HCT116 (cell line): Measurements from ENCODE around the gene USH1C.

Experiments
- CBX3 ChIP-seq: IDR thresholded peaks from 2 replicates; pipeline ENCODE4 v1.6.1; 2012; ENCODE audit warnings: low read depth
- EZH2phosphoT487 ChIP-seq: fragments of 200-600 bp; IDR thresholded peaks from 2 replicates; pipeline ENCODE4 v1.6.1; 2018; ENCODE audit warnings: antibody characterized with exemption, borderline replicate concordance
- POLR2A ChIP-seq: IDR thresholded peaks from 2 replicates; pipeline ENCODE4 v1.7.0; 2011; ENCODE audit warnings: borderline replicate concordance; ENCODE audit not compliant: insufficient read depth, insufficient read length; ENCODE audit errors: extremely low read depth
- RAD21 ChIP-seq: IDR thresholded peaks from 2 replicates; pipeline ENCODE4 v1.6.1; 2012; ENCODE audit warnings: low read depth, mild to moderate bottlenecking
- SP1 ChIP-seq: IDR thresholded peaks from 2 replicates; pipeline ENCODE4 v1.6.1; 2012; ENCODE audit warnings: low read depth
- TCF7L2 ChIP-seq: IDR thresholded peaks from 2 replicates; pipeline ENCODE4 v1.7.0; 2011; ENCODE audit warnings: borderline replicate concordance, inconsistent platforms; ENCODE audit not compliant: insufficient read depth, insufficient read length; ENCODE audit errors: extremely low read depth
- ZNF274 ChIP-seq: fragments of 200-500 bp; sonication (Bioruptor generic); IDR thresholded peaks from 2 replicates; pipeline ENCODE4 v1.6.1; 2014; ENCODE audit warnings: mild to moderate bottlenecking, low read depth, low read length, inconsistent platforms
- TF ChIP-seq, protein P1 (sequence below), 3 experiments: fragments of 200-600 bp in 1 of 3; sonication (generic) in 1 of 3; IDR thresholded peaks in 2 of 3; conservative IDR thresholded peaks in 1 of 3; 2 replicates each; pipeline ENCODE4 v1.5.1; 2012 to 2017; ENCODE audit warnings: low read depth in 2 of 3, low read length in 2 of 3, antibody characterized with exemption in 1 of 3, borderline replicate concordance in 1 of 3, control low read depth in 1 of 3, mild to moderate bottlenecking in 1 of 3, mixed read lengths in 1 of 3, mixed run types in 1 of 3, moderate library complexity in 1 of 3; ENCODE audit not compliant: insufficient read depth in 1 of 3
- TF ChIP-seq, protein P2 (sequence below): IDR thresholded peaks from 2 replicates; pipeline ENCODE4 v1.6.1; 2012; ENCODE audit warnings: low read depth
- TF ChIP-seq, protein P3 (sequence below): IDR thresholded peaks from 2 replicates; pipeline ENCODE4 v1.6.1; 2012

DNA sequence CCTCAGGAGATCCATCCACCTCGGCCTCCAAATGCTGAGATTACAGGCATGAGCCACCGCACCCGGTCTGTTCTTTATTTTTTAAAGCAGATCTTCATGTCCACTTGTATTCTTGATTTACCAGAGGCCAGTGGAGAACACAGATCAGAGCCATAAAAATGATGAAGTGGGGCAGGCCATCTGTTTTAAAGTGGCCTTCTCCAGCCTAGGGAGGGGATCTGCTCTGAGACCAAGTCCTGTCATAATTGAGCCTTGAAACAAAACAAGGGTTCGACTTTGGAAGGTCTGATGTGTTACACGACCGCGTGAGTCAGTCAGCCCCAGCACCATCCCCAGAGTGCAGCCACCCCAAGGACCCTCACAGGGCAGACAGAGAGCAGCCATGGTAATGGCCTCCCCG lies 95.1 kb downstream of the USH1C start:
- TF ChIP-seq SP1 (no peak), POLR2A (no peak), TCF7L2 (no peak), RAD21 (no peak), ZNF274 (no peak), EZH2phosphoT487 (no peak), CBX3 (no peak)
- TF ChIP-seq, protein P1, sequence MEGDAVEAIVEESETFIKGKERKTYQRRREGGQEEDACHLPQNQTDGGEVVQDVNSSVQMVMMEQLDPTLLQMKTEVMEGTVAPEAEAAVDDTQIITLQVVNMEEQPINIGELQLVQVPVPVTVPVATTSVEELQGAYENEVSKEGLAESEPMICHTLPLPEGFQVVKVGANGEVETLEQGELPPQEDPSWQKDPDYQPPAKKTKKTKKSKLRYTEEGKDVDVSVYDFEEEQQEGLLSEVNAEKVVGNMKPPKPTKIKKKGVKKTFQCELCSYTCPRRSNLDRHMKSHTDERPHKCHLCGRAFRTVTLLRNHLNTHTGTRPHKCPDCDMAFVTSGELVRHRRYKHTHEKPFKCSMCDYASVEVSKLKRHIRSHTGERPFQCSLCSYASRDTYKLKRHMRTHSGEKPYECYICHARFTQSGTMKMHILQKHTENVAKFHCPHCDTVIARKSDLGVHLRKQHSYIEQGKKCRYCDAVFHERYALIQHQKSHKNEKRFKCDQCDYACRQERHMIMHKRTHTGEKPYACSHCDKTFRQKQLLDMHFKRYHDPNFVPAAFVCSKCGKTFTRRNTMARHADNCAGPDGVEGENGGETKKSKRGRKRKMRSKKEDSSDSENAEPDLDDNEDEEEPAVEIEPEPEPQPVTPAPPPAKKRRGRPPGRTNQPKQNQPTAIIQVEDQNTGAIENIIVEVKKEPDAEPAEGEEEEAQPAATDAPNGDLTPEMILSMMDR (IDR thresholded peaks at IDR 0.05 in 2 of 3, conservative IDR thresholded peaks at IDR 0.05 in 1 of 3; ENCODE audit: borderline replicate concordance in 1 of 3, insufficient read depth in 1 of 3, low read depth in 2 of 3, low read length in 2 of 3): no peak
- TF ChIP-seq, protein P2, sequence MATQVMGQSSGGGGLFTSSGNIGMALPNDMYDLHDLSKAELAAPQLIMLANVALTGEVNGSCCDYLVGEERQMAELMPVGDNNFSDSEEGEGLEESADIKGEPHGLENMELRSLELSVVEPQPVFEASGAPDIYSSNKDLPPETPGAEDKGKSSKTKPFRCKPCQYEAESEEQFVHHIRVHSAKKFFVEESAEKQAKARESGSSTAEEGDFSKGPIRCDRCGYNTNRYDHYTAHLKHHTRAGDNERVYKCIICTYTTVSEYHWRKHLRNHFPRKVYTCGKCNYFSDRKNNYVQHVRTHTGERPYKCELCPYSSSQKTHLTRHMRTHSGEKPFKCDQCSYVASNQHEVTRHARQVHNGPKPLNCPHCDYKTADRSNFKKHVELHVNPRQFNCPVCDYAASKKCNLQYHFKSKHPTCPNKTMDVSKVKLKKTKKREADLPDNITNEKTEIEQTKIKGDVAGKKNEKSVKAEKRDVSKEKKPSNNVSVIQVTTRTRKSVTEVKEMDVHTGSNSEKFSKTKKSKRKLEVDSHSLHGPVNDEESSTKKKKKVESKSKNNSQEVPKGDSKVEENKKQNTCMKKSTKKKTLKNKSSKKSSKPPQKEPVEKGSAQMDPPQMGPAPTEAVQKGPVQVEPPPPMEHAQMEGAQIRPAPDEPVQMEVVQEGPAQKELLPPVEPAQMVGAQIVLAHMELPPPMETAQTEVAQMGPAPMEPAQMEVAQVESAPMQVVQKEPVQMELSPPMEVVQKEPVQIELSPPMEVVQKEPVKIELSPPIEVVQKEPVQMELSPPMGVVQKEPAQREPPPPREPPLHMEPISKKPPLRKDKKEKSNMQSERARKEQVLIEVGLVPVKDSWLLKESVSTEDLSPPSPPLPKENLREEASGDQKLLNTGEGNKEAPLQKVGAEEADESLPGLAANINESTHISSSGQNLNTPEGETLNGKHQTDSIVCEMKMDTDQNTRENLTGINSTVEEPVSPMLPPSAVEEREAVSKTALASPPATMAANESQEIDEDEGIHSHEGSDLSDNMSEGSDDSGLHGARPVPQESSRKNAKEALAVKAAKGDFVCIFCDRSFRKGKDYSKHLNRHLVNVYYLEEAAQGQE: no peak
- TF ChIP-seq, protein P3, sequence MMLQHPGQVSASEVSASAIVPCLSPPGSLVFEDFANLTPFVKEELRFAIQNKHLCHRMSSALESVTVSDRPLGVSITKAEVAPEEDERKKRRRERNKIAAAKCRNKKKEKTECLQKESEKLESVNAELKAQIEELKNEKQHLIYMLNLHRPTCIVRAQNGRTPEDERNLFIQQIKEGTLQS: no peak
